B cell (primary cell): ENCODE results near the gene FCN1.

Experiments
- EZH2 ChIP-seq: IDR thresholded peaks from 2 replicates; pipeline ENCODE4 v1.6.1; 2012; ENCODE audit warnings: borderline replicate concordance, low read depth, mild to moderate bottlenecking, moderate library complexity, low read length; ENCODE audit not compliant: insufficient read depth, poor library complexity, severe bottlenecking
- TF ChIP-seq, protein P1 (sequence below): fragments of 200-600 bp; IDR thresholded peaks from one replicate; pipeline ENCODE4 v1.8.0; 2022; ENCODE audit warnings: antibody characterized with exemption, mild to moderate bottlenecking

DNA sequence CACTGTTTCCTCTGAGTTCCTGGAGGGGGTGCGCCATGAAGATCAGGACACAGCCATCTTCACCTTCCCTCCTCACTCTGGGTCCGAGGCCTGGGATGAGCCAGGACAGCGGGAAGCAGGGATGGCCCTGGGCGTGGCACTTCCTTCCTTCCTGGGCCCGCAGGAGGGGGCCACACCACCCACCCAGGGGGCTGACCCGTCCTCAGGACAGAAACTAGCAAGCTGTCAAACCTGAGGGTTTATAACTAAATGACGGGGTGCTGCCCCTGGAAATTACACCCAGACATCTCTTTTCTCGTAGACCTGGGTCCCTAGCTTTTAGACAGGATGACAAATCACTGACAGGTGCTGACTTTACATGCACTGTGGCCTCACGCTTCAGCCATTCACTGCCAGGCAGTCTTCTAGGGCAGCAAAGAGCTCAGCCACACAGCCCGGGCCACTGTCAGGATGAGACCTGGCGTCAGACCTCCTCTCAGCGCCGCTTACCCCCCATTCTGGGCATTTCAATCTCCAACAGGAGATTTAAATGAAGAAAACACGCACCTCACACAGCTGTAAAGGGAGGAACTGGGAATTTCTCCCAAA is 29.0 kb downstream of the FCN1 start:
- TF ChIP-seq, protein P1, sequence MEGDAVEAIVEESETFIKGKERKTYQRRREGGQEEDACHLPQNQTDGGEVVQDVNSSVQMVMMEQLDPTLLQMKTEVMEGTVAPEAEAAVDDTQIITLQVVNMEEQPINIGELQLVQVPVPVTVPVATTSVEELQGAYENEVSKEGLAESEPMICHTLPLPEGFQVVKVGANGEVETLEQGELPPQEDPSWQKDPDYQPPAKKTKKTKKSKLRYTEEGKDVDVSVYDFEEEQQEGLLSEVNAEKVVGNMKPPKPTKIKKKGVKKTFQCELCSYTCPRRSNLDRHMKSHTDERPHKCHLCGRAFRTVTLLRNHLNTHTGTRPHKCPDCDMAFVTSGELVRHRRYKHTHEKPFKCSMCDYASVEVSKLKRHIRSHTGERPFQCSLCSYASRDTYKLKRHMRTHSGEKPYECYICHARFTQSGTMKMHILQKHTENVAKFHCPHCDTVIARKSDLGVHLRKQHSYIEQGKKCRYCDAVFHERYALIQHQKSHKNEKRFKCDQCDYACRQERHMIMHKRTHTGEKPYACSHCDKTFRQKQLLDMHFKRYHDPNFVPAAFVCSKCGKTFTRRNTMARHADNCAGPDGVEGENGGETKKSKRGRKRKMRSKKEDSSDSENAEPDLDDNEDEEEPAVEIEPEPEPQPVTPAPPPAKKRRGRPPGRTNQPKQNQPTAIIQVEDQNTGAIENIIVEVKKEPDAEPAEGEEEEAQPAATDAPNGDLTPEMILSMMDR: no peak
- TF ChIP-seq EZH2: no peak
